Medulla oblongata (tissue), 1 donor: ENCODE measurements around the gene ANAPC15.

ENCODE experiments used
- DNase-seq: peaks from one replicate; pipeline ENCODE4 v3.0.0-alpha.2; 2015; ENCODE audit errors: extremely low spot score

The ANAPC15 gene

DNA sequence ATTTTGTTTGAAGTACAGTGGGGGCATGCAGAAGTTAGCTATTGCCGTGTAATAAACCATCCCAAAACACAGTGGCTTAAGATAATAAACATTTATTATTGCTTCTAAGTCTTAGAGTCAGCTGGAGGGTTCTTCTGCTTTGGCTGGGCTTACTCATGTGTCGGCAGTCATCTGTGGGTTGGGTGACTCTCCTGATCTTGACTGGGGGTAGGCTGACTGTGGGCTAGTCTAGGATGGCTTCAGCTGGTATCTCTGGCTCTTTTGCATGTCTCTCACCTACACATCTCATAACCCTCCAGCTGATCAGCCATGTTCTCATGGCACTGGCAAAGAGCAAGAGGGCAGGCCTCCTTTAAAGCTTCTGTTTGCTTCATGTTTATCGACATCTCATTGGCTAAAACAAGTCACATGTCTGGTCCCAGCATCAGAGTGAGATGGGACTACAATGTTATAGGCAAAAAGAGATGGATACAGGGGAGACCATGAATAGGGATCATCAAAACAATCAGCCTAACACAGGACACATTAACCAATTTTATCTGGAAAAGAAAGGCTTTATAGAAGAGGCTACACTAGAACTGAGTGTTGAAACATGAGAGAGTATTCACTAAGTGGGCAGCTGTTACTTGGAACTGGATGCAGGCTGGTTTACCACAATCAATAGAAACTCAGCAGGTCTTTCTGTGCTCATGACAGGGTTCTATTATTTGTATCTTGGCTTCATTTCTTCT is 26.7 kb downstream of the ANAPC15 start:
- DNase-seq: peak; percentile 91

DNA sequence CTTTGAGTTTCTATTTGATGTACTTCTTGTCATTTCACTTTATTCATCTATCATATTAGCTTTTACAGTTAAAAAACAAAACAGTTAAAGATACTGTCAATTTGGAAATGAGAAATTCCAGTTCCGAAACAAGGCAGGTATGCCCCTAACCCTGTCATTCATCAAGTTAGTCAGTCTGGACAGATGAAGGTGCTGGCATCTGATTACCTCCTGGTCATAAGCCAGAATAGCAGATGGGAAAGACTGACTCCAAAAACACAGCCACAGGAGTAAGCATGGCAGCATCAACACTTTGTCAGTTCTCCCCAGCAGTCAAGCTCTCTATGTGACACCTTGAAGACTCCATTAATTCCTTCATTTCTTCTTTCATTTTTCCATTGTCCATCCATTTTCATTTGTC is 27.5 kb downstream of the ANAPC15 start:
- no peak for DNase-seq

DNA sequence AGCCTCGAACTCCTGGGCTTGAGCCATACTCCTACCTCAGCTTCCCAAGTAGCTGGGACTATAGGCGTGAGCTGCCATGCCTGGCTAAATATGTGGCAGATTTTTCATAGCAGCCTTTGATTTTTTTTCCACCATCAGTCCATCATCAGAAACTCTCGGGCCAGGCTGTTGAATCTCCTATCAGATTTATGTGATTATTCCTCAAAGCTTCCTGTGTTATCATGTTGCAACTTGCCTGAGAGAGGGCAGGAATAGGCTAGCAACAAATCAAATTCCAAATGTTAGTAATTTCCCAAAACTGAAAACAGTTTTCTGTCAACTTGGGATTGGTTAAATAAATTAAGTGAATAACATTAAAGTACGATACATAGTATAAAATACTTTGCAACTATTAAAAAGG is 28.4 kb downstream of the ANAPC15 start:
- DNase-seq: no peak

- no peak for DNase-seq
Observed at GRCh38 chr11:72083414-72083813, 29.1 kb downstream of the ANAPC15 start.

DNA sequence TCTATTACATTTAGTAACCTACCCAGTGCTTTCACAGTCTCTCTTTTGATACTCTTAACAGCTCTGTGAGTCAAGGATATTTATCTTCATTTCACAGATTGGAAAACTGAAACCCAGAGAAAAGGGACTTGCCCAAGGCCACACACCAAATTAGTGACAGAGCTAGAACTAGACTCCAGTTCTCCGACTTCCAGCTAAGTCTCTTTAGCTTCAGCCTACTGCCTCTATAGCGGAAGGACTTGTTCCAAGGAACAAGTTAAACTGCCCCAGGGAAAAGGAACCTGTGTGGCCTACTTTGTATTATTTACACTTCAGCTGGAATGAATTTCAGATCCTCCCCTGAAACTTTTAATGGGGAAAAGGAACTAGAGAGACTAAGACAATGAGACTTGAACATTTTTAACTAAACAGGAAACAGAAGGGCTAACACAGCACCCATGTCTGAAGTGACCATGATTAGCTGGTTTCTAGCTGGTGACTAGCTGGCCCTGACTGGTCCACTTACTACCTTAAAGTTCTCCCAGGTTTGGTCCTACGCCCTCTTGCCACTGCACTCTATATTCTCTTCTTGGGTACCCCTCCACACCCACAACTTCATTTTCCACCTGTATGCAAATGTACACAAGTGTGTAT is 30.6 kb downstream of the ANAPC15 start:
- DNase-seq: no peak

DNA sequence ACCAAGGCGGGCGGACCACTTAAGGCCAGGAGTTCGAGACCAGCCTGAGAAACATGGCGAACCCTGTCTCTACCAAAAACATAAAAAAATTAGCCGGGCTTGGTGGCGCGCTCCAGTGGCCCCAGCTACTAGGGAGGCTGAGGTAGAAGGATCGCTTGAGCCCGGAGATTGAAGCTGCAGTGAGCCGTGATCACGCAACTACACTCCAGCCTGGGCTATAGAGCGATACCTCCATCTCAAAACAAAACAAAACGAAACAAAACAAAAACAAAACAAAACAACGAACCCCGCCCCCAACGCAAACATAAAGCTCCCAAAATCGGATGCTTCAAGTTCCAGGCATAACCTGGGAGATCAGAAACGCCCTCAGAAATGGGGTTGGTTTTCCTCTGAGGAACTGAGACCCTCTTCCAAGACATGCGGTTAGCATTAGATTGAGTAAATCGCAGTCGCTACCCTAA is 31.3 kb downstream of the ANAPC15 start:
- no peak for DNase-seq

- DNase-seq: peak; percentile 100
Observed at GRCh38 chr11:72080326-72081183, 31.9 kb downstream of the ANAPC15 start, which contains the start of the genes LRRC51 and NUMA1. TSS of gene LRRC51 (plus strand) at chr11:72080850. CDS start at chr11:72089084, 8,234 bp downstream. TSS of gene NUMA1 (minus strand) at chr11:72080542. CDS start at chr11:72035943, 44,599 bp downstream.

GRCh38 chr11:72079819-72080325 is 32.6 kb downstream of the ANAPC15 start:
- no peak for DNase-seq

DNA sequence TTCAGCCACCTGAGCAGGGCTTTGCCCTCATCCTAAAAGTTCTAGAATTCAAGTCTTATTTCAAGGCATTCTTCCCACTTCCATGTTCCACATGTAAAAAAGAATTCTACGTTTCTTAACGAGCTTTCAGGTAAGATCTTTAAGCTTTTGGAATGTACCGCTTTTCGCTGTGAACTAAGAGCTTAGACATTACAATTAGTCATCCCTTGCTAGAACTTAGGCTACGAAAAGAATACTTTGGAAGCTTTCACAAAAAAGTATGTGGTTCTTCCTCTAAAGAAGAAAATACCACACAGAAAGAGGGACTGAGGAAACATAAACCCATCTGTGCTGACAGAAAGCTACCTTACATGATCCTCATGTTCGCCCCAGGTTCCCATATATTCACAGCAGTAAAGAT is 34.0 kb downstream of the ANAPC15 start:
- DNase-seq: no peak

- DNase-seq: no peak
Observed at GRCh38 chr11:72075756-72076155, 36.7 kb downstream of the ANAPC15 start.

DNA sequence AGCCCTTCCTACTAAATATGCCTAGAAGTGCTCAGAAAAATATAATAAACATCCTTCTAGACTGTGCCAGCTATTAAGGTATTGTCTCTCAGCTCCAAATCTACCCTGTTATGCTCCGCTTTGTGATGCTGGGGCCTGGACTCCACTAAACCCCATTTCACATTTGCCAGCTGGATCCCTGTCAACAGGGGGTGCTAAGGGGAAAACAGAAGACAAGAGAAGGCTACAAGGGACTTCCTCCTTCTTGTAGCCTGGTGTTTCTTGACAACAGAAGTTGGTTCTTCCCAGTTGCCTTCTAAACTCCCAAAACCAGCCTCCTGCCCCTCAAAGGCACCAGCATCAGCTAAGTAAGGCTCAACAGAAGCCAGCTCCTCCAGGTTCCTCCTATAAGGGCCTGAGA is 37.4 kb downstream of the ANAPC15 start:
- peak; percentile 63 for DNase-seq

DNA sequence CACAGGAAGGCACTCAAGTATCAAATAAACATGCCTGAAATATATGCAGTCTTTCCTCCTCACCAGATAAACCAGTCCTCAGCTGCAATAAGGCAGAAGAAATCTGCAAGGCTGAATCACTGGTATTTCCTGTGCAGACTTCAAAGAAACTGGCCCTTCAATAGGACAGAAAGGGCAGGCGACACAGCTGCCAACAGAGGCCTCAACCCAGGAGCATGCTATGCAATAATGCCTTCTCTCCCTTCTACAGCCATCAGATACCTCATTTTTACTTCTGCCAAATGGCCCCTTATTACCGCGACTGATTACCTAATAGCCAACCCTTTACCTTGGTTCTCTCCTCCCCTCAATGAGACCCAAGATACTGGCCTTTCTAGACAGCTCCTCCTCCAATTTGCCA is 40.1 kb downstream of the ANAPC15 start:
- no peak for DNase-seq

- no peak for DNase-seq
Observed at GRCh38 chr11:72070491-72070890, 42.0 kb downstream of the ANAPC15 start.

DNA sequence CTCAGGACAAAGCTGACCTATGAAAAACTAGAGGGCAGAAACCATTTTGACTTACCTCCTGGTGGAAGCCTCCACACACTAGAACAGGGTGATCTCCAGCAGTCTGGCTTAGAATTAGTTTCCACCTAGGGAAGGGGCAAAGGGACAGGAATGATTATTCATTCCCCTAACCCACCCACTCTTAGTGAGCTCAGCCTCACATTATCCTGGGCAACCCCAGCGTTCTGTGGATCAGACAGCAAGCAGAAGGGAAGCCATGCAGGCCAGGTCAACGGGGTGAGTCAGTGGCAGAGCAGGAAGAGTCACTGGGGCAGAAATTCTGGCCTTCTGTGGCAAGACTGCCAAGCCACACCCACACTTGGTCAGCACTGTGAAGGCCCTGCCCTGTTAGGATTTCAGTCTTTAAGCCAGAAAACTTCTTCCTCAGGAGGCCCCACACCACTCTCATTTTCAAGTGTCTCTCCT is 42.7 kb downstream of the ANAPC15 start:
- DNase-seq: peak; percentile 80

GRCh38 chr11:72069200-72069599 is 43.3 kb downstream of the ANAPC15 start:
- DNase-seq: no peak

DNA sequence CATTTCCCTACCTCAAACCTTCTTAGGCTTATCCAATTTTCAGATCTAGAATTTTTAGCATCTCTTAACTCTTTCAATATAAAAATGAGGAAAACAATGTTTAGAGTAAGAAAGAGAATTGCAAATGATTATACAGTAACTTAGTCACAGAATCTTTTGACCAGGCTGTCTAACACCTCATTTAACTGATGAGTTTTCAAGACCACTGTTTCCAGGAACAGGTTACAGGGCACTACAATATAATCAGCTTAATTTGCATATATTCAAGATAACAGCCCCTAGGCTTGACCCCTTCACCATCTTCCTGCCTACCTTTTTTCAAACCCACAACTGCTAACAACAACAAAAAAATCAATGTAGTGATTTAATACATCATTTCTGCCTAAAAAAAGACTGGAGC is 44.8 kb downstream of the ANAPC15 start:
- no peak for DNase-seq

DNA sequence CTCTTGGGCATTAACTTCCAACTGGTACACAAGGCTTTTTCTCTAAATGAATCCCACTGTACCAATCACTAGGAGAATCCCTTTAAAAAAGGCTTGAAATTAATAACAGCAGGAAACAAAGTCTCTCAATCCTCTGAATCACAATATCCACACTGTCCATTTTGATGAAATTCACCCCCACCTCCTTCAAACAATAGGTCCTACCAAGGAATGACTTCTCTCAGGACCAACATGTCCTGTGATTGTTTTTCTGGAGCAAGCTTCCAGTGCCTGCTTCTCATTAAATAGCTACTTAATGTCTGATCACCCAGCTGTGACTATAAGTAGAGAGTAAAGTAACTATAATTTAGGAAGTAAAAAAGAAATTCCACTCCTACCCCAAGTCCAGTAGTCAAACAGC is 45.2 kb downstream of the ANAPC15 start:
- DNase-seq: no peak

DNA sequence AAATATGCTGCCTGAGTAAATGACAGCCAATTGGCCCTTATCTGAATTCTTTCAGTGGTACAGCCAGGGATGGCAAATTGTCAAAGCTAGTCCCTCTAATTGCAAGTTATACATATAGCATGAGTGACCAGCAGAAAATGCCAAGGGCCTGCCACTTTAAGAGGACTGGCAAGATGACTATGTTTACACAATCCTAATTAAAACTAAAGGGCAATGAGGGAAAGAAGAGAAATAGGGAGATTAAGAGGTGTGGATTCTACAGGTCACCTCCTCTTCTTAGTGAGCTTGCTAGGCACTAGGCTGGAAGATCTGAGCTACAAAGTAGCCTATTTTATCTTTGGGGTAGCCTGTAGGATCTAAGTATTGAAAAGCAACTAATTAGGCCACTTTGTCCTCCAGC is 45.6 kb downstream of the ANAPC15 start:
- no peak for DNase-seq

GRCh38 chr11:72061739-72062396 is 50.6 kb downstream of the ANAPC15 start:
- DNase-seq: no peak
